ENCODE measurements around the gene GLIS1. TPM values are rescaled to one million over a fixed set of nuclear protein-coding genes. Genes with fewer than 3 reads are reported as not detected.

GLIS1 gene
- polyA plus RNA-seq, 3 donors = 2.2 to 4.8 (median 3.2) TPM

GRCh38 chr1:53552146-53552861 lies 186.7 kb downstream of the GLIS1 start:
- DNase-seq (ENCODE audit: extremely low read depth in 1 of 11, low read depth in 9 of 11, low spot score in 4 of 11) = no peak

GRCh38 chr1:53551428-53551995 lies 187.5 kb downstream of the GLIS1 start:
- DNase-seq (ENCODE audit: extremely low read depth in 1 of 11, low read depth in 9 of 11, low spot score in 4 of 11) = no peak

- no peak for DNase-seq (ENCODE audit: extremely low read depth in 1 of 11, low read depth in 9 of 11, low spot score in 4 of 11)
These were observed 188.7 kb downstream of the GLIS1 start for GRCh38 chr1:53550201-53550741.

GRCh38 chr1:53549781-53550180 lies 189.2 kb downstream of the GLIS1 start:
- DNase-seq (ENCODE audit: extremely low read depth in 1 of 11, low read depth in 9 of 11, low spot score in 4 of 11) = no peak

GRCh38 chr1:53549287-53549686 lies 189.7 kb downstream of the GLIS1 start:
- no peak for DNase-seq (ENCODE audit: extremely low read depth in 1 of 11, low read depth in 9 of 11, low spot score in 4 of 11)

- no peak for DNase-seq (ENCODE audit: extremely low read depth in 1 of 11, low read depth in 9 of 11, low spot score in 4 of 11)
These were observed 190.9 kb downstream of the GLIS1 start for GRCh38 chr1:53548031-53548491.

GRCh38 chr1:53547231-53547790 lies 191.7 kb downstream of the GLIS1 start:
- no peak for DNase-seq (ENCODE audit: extremely low read depth in 1 of 11, low read depth in 9 of 11, low spot score in 4 of 11)

GRCh38 chr1:53546409-53547155 lies 192.4 kb downstream of the GLIS1 start:
- no peak for DNase-seq (ENCODE audit: extremely low read depth in 1 of 11, low read depth in 9 of 11, low spot score in 4 of 11)

- peak in 3 of 11 donors; percentile 51 to 59 (median 53) for DNase-seq (ENCODE audit: extremely low read depth in 1 of 11, low read depth in 9 of 11, low spot score in 4 of 11)
These were observed 193.1 kb downstream of the GLIS1 start for GRCh38 chr1:53545663-53546408.

- no peak for DNase-seq (ENCODE audit: extremely low read depth in 1 of 11, low read depth in 9 of 11, low spot score in 4 of 11)
These were observed 194.0 kb downstream of the GLIS1 start for GRCh38 chr1:53544728-53545515.

- DNase-seq (ENCODE audit: extremely low read depth in 1 of 11, low read depth in 9 of 11, low spot score in 4 of 11) = no peak
These were observed 194.9 kb downstream of the GLIS1 start for GRCh38 chr1:53543778-53544695.

GRCh38 chr1:53543130-53543777 lies 195.7 kb downstream of the GLIS1 start:
- no peak for DNase-seq (ENCODE audit: extremely low read depth in 1 of 11, low read depth in 9 of 11, low spot score in 4 of 11)

- DNase-seq (ENCODE audit: extremely low read depth in 1 of 11, low read depth in 9 of 11, low spot score in 4 of 11) = no peak
These were observed 196.4 kb downstream of the GLIS1 start for GRCh38 chr1:53542551-53542950.

GRCh38 chr1:53541761-53542550 lies 197.0 kb downstream of the GLIS1 start:
- DNase-seq (ENCODE audit: extremely low read depth in 1 of 11, low read depth in 9 of 11, low spot score in 4 of 11) = no peak

GRCh38 chr1:53541263-53541625 lies 197.7 kb downstream of the GLIS1 start:
- no peak for DNase-seq (ENCODE audit: extremely low read depth in 1 of 11, low read depth in 9 of 11, low spot score in 4 of 11)
